GM13977 (cell line): ENCODE data around the gene EVX1.

Experiments used
- DNase-seq: peaks from one replicate; pipeline ENCODE4 v3.0.0; 2012; ENCODE audit warnings: low spot score
- CTCF ChIP-seq: IDR thresholded peaks from 2 replicates; pipeline ENCODE4 v1.5.1; 2012; ENCODE audit warnings: mild to moderate bottlenecking, control low read depth; ENCODE audit not compliant: insufficient read depth; ENCODE audit errors: extremely low read depth, missing control alignments
- in situ Hi-C: fragments of 300-500 bp; cut with MboI; formaldehyde crosslinking; loops from one replicate; pipeline ENCODE4 v1.12.0; 2022; ENCODE audit warnings: low sequenced_read_pairs, low pct_unique_long_range_greater_than_20kb, mixed read lengths, inconsistent platforms; ENCODE audit not compliant: unreplicated experiment

The EVX1 gene

GRCh38 chr7:27297356-27297755 lies 54.8 kb downstream of the EVX1 start:
- in situ Hi-C loops = no loop called here
- no peak for TF ChIP-seq CTCF
- DNase-seq = no peak
